ENCODE results near the gene GPA33.

The GPA33 gene

GRCh38 chr1:167100730-167101129 is 10.6 kb upstream of the GPA33 start:
- H3K9me3 ChIP-seq (ENCODE audit: control insufficient read depth, insufficient read depth, low read length) = no peaks in the 10 kb centered on the region
- H3K27me3 ChIP-seq (ENCODE audit: control insufficient read depth, insufficient read depth, low read length) = no peaks in the 10 kb centered on the region
- H3K36me3 ChIP-seq (ENCODE audit: control insufficient read depth, insufficient read depth, low read length) = no peaks in the 10 kb centered on the region
- peaks cover 13% of the 10 kb centered on the region for H3K4me1 ChIP-seq (ENCODE audit: control insufficient read depth, insufficient read depth, low read length)
- H3K9ac ChIP-seq (ENCODE audit: low read depth, low read length) = no peak overlapping the region
- H3K4me3 ChIP-seq (ENCODE audit: low read depth, low read length) = no peak overlapping the region

- Histone ChIP-seq H3K9ac (ENCODE audit: low read depth, low read length) (no peak overlapping the region), H3K27me3 (ENCODE audit: control insufficient read depth, insufficient read depth, low read length) (no peaks in the 10 kb centered on the region), H3K9me3 (ENCODE audit: control insufficient read depth, insufficient read depth, low read length) (no peaks in the 10 kb centered on the region)
Observed at GRCh38 chr1:167099851-167100250, 9.7 kb upstream of the GPA33 start.

GRCh38 chr1:167095368-167095767 is 5.2 kb upstream of the GPA33 start:
- H3K36me3 ChIP-seq (ENCODE audit: control insufficient read depth, insufficient read depth, low read length) = no peaks in the 10 kb centered on the region
- H3K4me3 ChIP-seq (ENCODE audit: low read depth, low read length) = no peak overlapping the region
- H3K9me3 ChIP-seq (ENCODE audit: control insufficient read depth, insufficient read depth, low read length) = no peaks in the 10 kb centered on the region
- no peaks in the 10 kb centered on the region for H3K27me3 ChIP-seq (ENCODE audit: control insufficient read depth, insufficient read depth, low read length)
- no peaks in the 10 kb centered on the region for H3K4me1 ChIP-seq (ENCODE audit: control insufficient read depth, insufficient read depth, low read length)
- H3K9ac ChIP-seq (ENCODE audit: low read depth, low read length) = no peak overlapping the region

More at GRCh38 chr1:167099851-167100250, 9.7 kb upstream of the GPA33 start:
- Histone ChIP-seq H3K4me3 (ENCODE audit: low read depth, low read length) (no peak overlapping the region), H3K4me1 (ENCODE audit: control insufficient read depth, insufficient read depth, low read length) (peaks cover 13% of the 10 kb centered on the region), H3K36me3 (ENCODE audit: control insufficient read depth, insufficient read depth, low read length) (no peaks in the 10 kb centered on the region)

GRCh38 chr1:167094690-167095089 is 4.5 kb upstream of the GPA33 start:
- Histone ChIP-seq H3K9ac (ENCODE audit: low read depth, low read length) (no peak overlapping the region), H3K4me3 (ENCODE audit: low read depth, low read length) (no peak overlapping the region), H3K27me3 (ENCODE audit: control insufficient read depth, insufficient read depth, low read length) (no peaks in the 10 kb centered on the region), H3K4me1 (ENCODE audit: control insufficient read depth, insufficient read depth, low read length) (no peaks in the 10 kb centered on the region), H3K9me3 (ENCODE audit: control insufficient read depth, insufficient read depth, low read length) (no peaks in the 10 kb centered on the region), H3K36me3 (ENCODE audit: control insufficient read depth, insufficient read depth, low read length) (no peaks in the 10 kb centered on the region)

- Histone ChIP-seq H3K9me3 (ENCODE audit: control insufficient read depth, insufficient read depth, low read length) (no peaks in the 10 kb centered on the region), H3K36me3 (ENCODE audit: control insufficient read depth, insufficient read depth, low read length) (no peaks in the 10 kb centered on the region), H3K4me3 (ENCODE audit: low read depth, low read length) (no peak within 1 kb of the TSS), H3K9ac (ENCODE audit: low read depth, low read length) (no peak within 1 kb of the TSS), H3K27me3 (ENCODE audit: control insufficient read depth, insufficient read depth, low read length) (no peaks in the 10 kb centered on the region), H3K4me1 (ENCODE audit: control insufficient read depth, insufficient read depth, low read length) (no peaks in the 10 kb centered on the region)
Observed at GRCh38 chr1:167093846-167094516, 3.8 kb upstream of the GPA33 start, which contains the start of gene STYXL2. TSS of gene STYXL2 (plus strand) at chr1:167094075. CDS start at chr1:167094850, 775 bp downstream.

- no peaks in the 10 kb centered on the region for H3K27me3 ChIP-seq (ENCODE audit: control insufficient read depth, insufficient read depth, low read length)
- H3K4me1 ChIP-seq (ENCODE audit: control insufficient read depth, insufficient read depth, low read length) = no peaks in the 10 kb centered on the region
- no peak overlapping the region for H3K4me3 ChIP-seq (ENCODE audit: low read depth, low read length)
- no peaks in the 10 kb centered on the region for H3K36me3 ChIP-seq (ENCODE audit: control insufficient read depth, insufficient read depth, low read length)
- no peak overlapping the region for H3K9ac ChIP-seq (ENCODE audit: low read depth, low read length)
- H3K9me3 ChIP-seq (ENCODE audit: control insufficient read depth, insufficient read depth, low read length) = no peaks in the 10 kb centered on the region
Observed at GRCh38 chr1:167092653-167093052, 2.5 kb upstream of the GPA33 start.

GRCh38 chr1:167089939-167090313 is 251 bp downstream of the GPA33 start:
- no peak overlapping the region for H3K9ac ChIP-seq (ENCODE audit: low read depth, low read length)
- H3K4me1 ChIP-seq (ENCODE audit: control insufficient read depth, insufficient read depth, low read length) = peaks cover 3% of the 10 kb centered on the region
- H3K36me3 ChIP-seq (ENCODE audit: control insufficient read depth, insufficient read depth, low read length) = no peaks in the 10 kb centered on the region
- no peak overlapping the region for H3K4me3 ChIP-seq (ENCODE audit: low read depth, low read length)
- no peaks in the 10 kb centered on the region for H3K9me3 ChIP-seq (ENCODE audit: control insufficient read depth, insufficient read depth, low read length)
- no peaks in the 10 kb centered on the region for H3K27me3 ChIP-seq (ENCODE audit: control insufficient read depth, insufficient read depth, low read length)

GRCh38 chr1:167088746-167089417 is 1.3 kb downstream of the GPA33 start:
- Histone ChIP-seq H3K9me3 (ENCODE audit: control insufficient read depth, insufficient read depth, low read length) (no peaks in the 10 kb centered on the region), H3K36me3 (ENCODE audit: control insufficient read depth, insufficient read depth, low read length) (no peaks in the 10 kb centered on the region), H3K4me1 (ENCODE audit: control insufficient read depth, insufficient read depth, low read length) (peaks cover 3% of the 10 kb centered on the region), H3K9ac (ENCODE audit: low read depth, low read length) (no peak overlapping the region), H3K27me3 (ENCODE audit: control insufficient read depth, insufficient read depth, low read length) (no peaks in the 10 kb centered on the region), H3K4me3 (ENCODE audit: low read depth, low read length) (no peak overlapping the region)

GRCh38 chr1:167086768-167087167 is 3.4 kb downstream of the GPA33 start:
- no peaks in the 10 kb centered on the region for H3K36me3 ChIP-seq (ENCODE audit: control insufficient read depth, insufficient read depth, low read length)
- no peak overlapping the region for H3K4me3 ChIP-seq (ENCODE audit: low read depth, low read length)
- peaks cover 3% of the 10 kb centered on the region for H3K4me1 ChIP-seq (ENCODE audit: control insufficient read depth, insufficient read depth, low read length)
- no peak overlapping the region for H3K9ac ChIP-seq (ENCODE audit: low read depth, low read length)
- no peaks in the 10 kb centered on the region for H3K27me3 ChIP-seq (ENCODE audit: control insufficient read depth, insufficient read depth, low read length)
- H3K9me3 ChIP-seq (ENCODE audit: control insufficient read depth, insufficient read depth, low read length) = no peaks in the 10 kb centered on the region

- H3K4me3 ChIP-seq (ENCODE audit: low read depth, low read length) = no peak overlapping the region
- H3K9ac ChIP-seq (ENCODE audit: low read depth, low read length) = no peak overlapping the region
Observed at GRCh38 chr1:167086033-167086432, 4.1 kb downstream of the GPA33 start.

GRCh38 chr1:167084757-167085156 is 5.4 kb downstream of the GPA33 start:
- Histone ChIP-seq H3K36me3 (ENCODE audit: control insufficient read depth, insufficient read depth, low read length) (no peaks in the 10 kb centered on the region), H3K27me3 (ENCODE audit: control insufficient read depth, insufficient read depth, low read length) (no peaks in the 10 kb centered on the region), H3K4me3 (ENCODE audit: low read depth, low read length) (no peak overlapping the region), H3K4me1 (ENCODE audit: control insufficient read depth, insufficient read depth, low read length) (peaks cover 3% of the 10 kb centered on the region), H3K9ac (ENCODE audit: low read depth, low read length) (no peak overlapping the region), H3K9me3 (ENCODE audit: control insufficient read depth, insufficient read depth, low read length) (no peaks in the 10 kb centered on the region)

More at GRCh38 chr1:167086033-167086432, 4.1 kb downstream of the GPA33 start:
- Histone ChIP-seq H3K9me3 (ENCODE audit: control insufficient read depth, insufficient read depth, low read length) (no peaks in the 10 kb centered on the region), H3K36me3 (ENCODE audit: control insufficient read depth, insufficient read depth, low read length) (no peaks in the 10 kb centered on the region), H3K4me1 (ENCODE audit: control insufficient read depth, insufficient read depth, low read length) (peaks cover 3% of the 10 kb centered on the region), H3K27me3 (ENCODE audit: control insufficient read depth, insufficient read depth, low read length) (no peaks in the 10 kb centered on the region)

GRCh38 chr1:167083871-167084270 is 6.3 kb downstream of the GPA33 start:
- no peaks in the 10 kb centered on the region for H3K36me3 ChIP-seq (ENCODE audit: control insufficient read depth, insufficient read depth, low read length)
- H3K9me3 ChIP-seq (ENCODE audit: control insufficient read depth, insufficient read depth, low read length) = no peaks in the 10 kb centered on the region
- H3K4me3 ChIP-seq (ENCODE audit: low read depth, low read length) = no peak overlapping the region
- H3K4me1 ChIP-seq (ENCODE audit: control insufficient read depth, insufficient read depth, low read length) = peaks cover 3% of the 10 kb centered on the region
- no peak overlapping the region for H3K9ac ChIP-seq (ENCODE audit: low read depth, low read length)
- H3K27me3 ChIP-seq (ENCODE audit: control insufficient read depth, insufficient read depth, low read length) = no peaks in the 10 kb centered on the region

Data from iPS-15b (cell line).